B cell (primary cell): ENCODE measurements around the gene FCRL6. TPM values are rescaled to one million over a fixed set of nuclear protein-coding genes. Genes with fewer than 3 reads are reported as not detected.

ENCODE experiments used
- ATAC-seq: fragments of 200-7000 bp; cut with Tn5 transposase; one replicate; pipeline ENCODE4 v1.10.0; 2021; ENCODE audit warnings: low read depth, mild to moderate bottlenecking, moderate number of reproducible peaks, moderate library complexity
- CTCF ChIA-PET: fragments of 350-600 bp; sonication (Branson Sonifier 250); formaldehyde crosslinking; loops from one replicate; lab custom pipeline; 2021; ENCODE audit warnings: antibody characterized with exemption, inconsistent platforms; lab: Charles Lee
- POLR2A ChIA-PET: fragments of 350-600 bp; sonication (Branson Sonifier 250); formaldehyde crosslinking; loops from one replicate; lab custom pipeline; 2021; ENCODE audit warnings: antibody characterized with exemption; lab: Charles Lee
- DNase-seq: peaks from one replicate; pipeline ENCODE4 v3.0.0; 2013
- H2AFZ ChIP-seq: 2 replicates; pipeline ENCODE4 v1.6.1; 2012; ENCODE audit warnings: mild to moderate bottlenecking, low read depth, low read length; ENCODE audit not compliant: insufficient read depth, poor library complexity, severe bottlenecking
- H3K27ac ChIP-seq, 2 donors: 1 replicate in 1 of 2; 2 replicates in 1 of 2; pipeline ENCODE4 v1.5.1; 2012 to 2013; ENCODE audit warnings: low read length in 2 of 2, mild to moderate bottlenecking in 2 of 2, moderate library complexity in 1 of 2
- H3K27me3 ChIP-seq, 4 experiments: fragments of 200-600 bp in 1 of 4; sonication (generic) in 1 of 4; replicated peaks in 1 of 4; 1 replicate in 2 of 4; 2 replicates in 2 of 4; pipeline versions ENCODE4 v1.6.1 to v1.7.0; 2013 to 2016; ENCODE audit warnings: low read length in 3 of 4, mild to moderate bottlenecking in 2 of 4, mixed read lengths in 1 of 4, moderate library complexity in 1 of 4; ENCODE audit not compliant: insufficient read depth in 4 of 4, control insufficient read depth in 3 of 4; ENCODE audit errors: control extremely low read depth in 1 of 4
- H3K36me3 ChIP-seq, 2 experiments: replicated peaks in 1 of 2; 1 replicate in 1 of 2; 2 replicates in 1 of 2; pipeline versions ENCODE4 v1.6.1 to v1.7.1; 2013; ENCODE audit warnings: low read length in 1 of 2; ENCODE audit not compliant: insufficient read depth in 2 of 2, control insufficient read depth in 1 of 2; ENCODE audit errors: control extremely low read depth in 1 of 2, extremely low read depth in 1 of 2
- H3K4me1 ChIP-seq, 2 donors: fragments of 200-600 bp in 1 of 2; sonication (generic) in 1 of 2; 1 replicate in 1 of 2; 2 replicates in 1 of 2; pipeline versions ENCODE4 v1.5.1 to v1.6.1; 2013 to 2017; ENCODE audit warnings: low read length in 2 of 2; ENCODE audit not compliant: control insufficient read depth in 2 of 2, insufficient read depth in 2 of 2
- H3K4me2 ChIP-seq: replicated peaks from 2 replicates; pipeline ENCODE3; 2012; ENCODE audit warnings: mild to moderate bottlenecking, low read depth, low read length; ENCODE audit not compliant: poor library complexity, severe bottlenecking
- H3K4me3 ChIP-seq, 5 experiments: fragments of 200-600 bp in 1 of 5; sonication (generic) in 1 of 5; 1 replicate in 3 of 5; 2 replicates in 2 of 5; pipeline versions ENCODE4 v1.5.1 to v1.7.0; 2011 to 2016; ENCODE audit warnings: low read length in 4 of 5, mild to moderate bottlenecking in 4 of 5, low read depth in 2 of 5, control low read depth in 1 of 5, moderate library complexity in 1 of 5; ENCODE audit not compliant: insufficient read depth in 1 of 5; ENCODE audit errors: control extremely low read depth in 1 of 5, extremely low read depth in 1 of 5
- H3K79me2 ChIP-seq: fragments of 200-600 bp; sonication (generic); one replicate; pipeline ENCODE4 v1.6.0; 2016; ENCODE audit warnings: low read length; ENCODE audit not compliant: control insufficient read depth, insufficient read depth
- H3K9ac ChIP-seq: fragments of 200-600 bp; sonication (generic); 2 replicates; pipeline ENCODE4 v1.6.1; 2017; ENCODE audit warnings: mild to moderate bottlenecking, low read length, moderate library complexity
- H3K9me3 ChIP-seq, 3 donors: one replicate each; pipeline versions ENCODE4 v1.6.1 to v1.7.1; 2013; ENCODE audit warnings: low read length in 2 of 3; ENCODE audit not compliant: control insufficient read depth in 2 of 3, insufficient read depth in 1 of 3; ENCODE audit errors: control extremely low read depth in 1 of 3
- H4K20me1 ChIP-seq: 2 replicates; pipeline ENCODE4 v1.6.0; 2012; ENCODE audit warnings: mild to moderate bottlenecking, low read length; ENCODE audit not compliant: insufficient read depth, control insufficient read depth, poor library complexity, severe bottlenecking
- H3K27ac Mint-ChIP-seq: one replicate; pipeline ENCODE4 v1.8.0; 2021; ENCODE audit warnings: mixed read lengths
- H3K27me3 Mint-ChIP-seq: one replicate; pipeline ENCODE4 v1.8.0; 2021; ENCODE audit warnings: mixed read lengths
- H3K4me1 Mint-ChIP-seq: one replicate; pipeline ENCODE4 v1.8.0; 2021; ENCODE audit warnings: mixed read lengths
- H3K4me3 Mint-ChIP-seq: one replicate; pipeline ENCODE4 v1.8.0; 2021; ENCODE audit warnings: mixed read lengths
- H3K9me3 Mint-ChIP-seq: one replicate; pipeline ENCODE4 v1.8.0; 2022; ENCODE audit warnings: mixed read lengths; ENCODE audit not compliant: insufficient read depth
- EZH2 ChIP-seq: IDR thresholded peaks from 2 replicates; pipeline ENCODE4 v1.6.1; 2012; ENCODE audit warnings: borderline replicate concordance, low read depth, mild to moderate bottlenecking, moderate library complexity, low read length; ENCODE audit not compliant: insufficient read depth, poor library complexity, severe bottlenecking
- WGBS: methylation state at CpG from one replicate; pipeline ENCODE4 v1.1.5; 2013; ENCODE audit warnings: missing lambda C conversion rate; ENCODE audit not compliant: insufficient coverage; 5-methylcytosine and 5-hydroxymethylcytosine counted together
- intact Hi-C: fragments of 100-400 bp; cut with micrococcal nuclease; formaldehyde crosslinking; loops from one replicate; pipeline ENCODE4 v1.10.0; 2022
- polyA plus RNA-seq: library from polyadenylated mRNA; depleted of rRNA; stranded (reverse); fragments of >200 nt; gene quantifications from 2 replicates; pipeline ENCODE4 v1.2.3, GENCODE V29; 2012
- total RNA-seq, 2 donors: library from RNA; stranded (reverse); fragments of 120-200 nt in 1 of 2; gene quantifications; 1 replicate in 1 of 2; 2 replicates in 1 of 2; pipeline versions ENCODE4 v1.2.3 to v1.2.4, GENCODE V29; 2013 to 2022
- TF ChIP-seq, protein P1 (sequence below): fragments of 200-600 bp; IDR thresholded peaks from one replicate; pipeline ENCODE4 v1.8.0; 2022; ENCODE audit warnings: antibody characterized with exemption, mild to moderate bottlenecking

The FCRL6 gene
- total and polyA plus RNA-seq, 2 donors (not counting 1 experiment from before 2014, with no cell fraction given): 0.81 TPM; not detected in 1

GRCh38 chr1:159830722-159831121 is 28.6 kb downstream of the FCRL6 start:
- TF ChIP-seq EZH2: no peak
- TF ChIP-seq, protein P1, sequence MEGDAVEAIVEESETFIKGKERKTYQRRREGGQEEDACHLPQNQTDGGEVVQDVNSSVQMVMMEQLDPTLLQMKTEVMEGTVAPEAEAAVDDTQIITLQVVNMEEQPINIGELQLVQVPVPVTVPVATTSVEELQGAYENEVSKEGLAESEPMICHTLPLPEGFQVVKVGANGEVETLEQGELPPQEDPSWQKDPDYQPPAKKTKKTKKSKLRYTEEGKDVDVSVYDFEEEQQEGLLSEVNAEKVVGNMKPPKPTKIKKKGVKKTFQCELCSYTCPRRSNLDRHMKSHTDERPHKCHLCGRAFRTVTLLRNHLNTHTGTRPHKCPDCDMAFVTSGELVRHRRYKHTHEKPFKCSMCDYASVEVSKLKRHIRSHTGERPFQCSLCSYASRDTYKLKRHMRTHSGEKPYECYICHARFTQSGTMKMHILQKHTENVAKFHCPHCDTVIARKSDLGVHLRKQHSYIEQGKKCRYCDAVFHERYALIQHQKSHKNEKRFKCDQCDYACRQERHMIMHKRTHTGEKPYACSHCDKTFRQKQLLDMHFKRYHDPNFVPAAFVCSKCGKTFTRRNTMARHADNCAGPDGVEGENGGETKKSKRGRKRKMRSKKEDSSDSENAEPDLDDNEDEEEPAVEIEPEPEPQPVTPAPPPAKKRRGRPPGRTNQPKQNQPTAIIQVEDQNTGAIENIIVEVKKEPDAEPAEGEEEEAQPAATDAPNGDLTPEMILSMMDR: no peak

GRCh38 chr1:159831412-159832141 is 29.4 kb downstream of the FCRL6 start:
- H3K9me3 Mint-ChIP-seq: no peaks in the 10 kb centered on the region
- H3K9me3 ChIP-seq: peaks cover 0 to 6% (median 0%) of the 10 kb centered on the region in 3 donors

More at GRCh38 chr1:159830722-159831121, 28.6 kb downstream of the FCRL6 start:
- WGBS: 94% methylated on average over 8 of the region's 8 CpGs
- ATAC-seq (no peak), DNase-seq (no peak)
- intact Hi-C loops: no loop called here
- H3K4me3 Mint-ChIP-seq: no peak overlapping the region
- Histone ChIP-seq H3K4me1 (peaks cover 6 to 25% of the 10 kb centered on the region in 2 donors), H4K20me1 (no peaks in the 10 kb centered on the region), H3K27me3 (peaks cover 0 to 8% (median 4%) of the 10 kb centered on the region in 4 experiments), H2AFZ (no peak overlapping the region), H3K79me2 (no peaks in the 10 kb centered on the region), H3K9me3 (peaks cover 0 to 6% (median 0%) of the 10 kb centered on the region in 3 donors), H3K4me2 (no peak overlapping the region), H3K36me3 (no peaks in the 10 kb centered on the region), H3K4me3 (no peak overlapping the region), H3K27ac (no peak overlapping the region), H3K9ac (no peak overlapping the region)
- ChIA-PET POLR2A (no interaction called here), CTCF (interaction anchor here (1.6 to 3.6 kb wide), 4 partner anchors 10 to 176 kb away, joined by 5 to 16 read pairs (median 6); no protein-coding TSS in a partner anchor)
- no peaks in the 10 kb centered on the region for H3K27me3 Mint-ChIP-seq
- no peaks in the 10 kb centered on the region for H3K9me3 Mint-ChIP-seq
- H3K4me1 Mint-ChIP-seq: peaks cover 18% of the 10 kb centered on the region
- H3K27ac Mint-ChIP-seq: no peak overlapping the region

More at GRCh38 chr1:159831412-159832141, 29.4 kb downstream of the FCRL6 start:
- Mint-ChIP-seq H3K27ac (no peak overlapping the region), H3K4me3 (no peak overlapping the region), H3K27me3 (no peaks in the 10 kb centered on the region), H3K4me1 (peaks cover 12% of the 10 kb centered on the region)
- no peak for ATAC-seq
- WGBS: 93% methylated on average over 3 of the region's 7 CpGs
- no peak for DNase-seq
- H4K20me1 ChIP-seq: no peaks in the 10 kb centered on the region
- H2AFZ ChIP-seq: no peak overlapping the region
- H3K27me3 ChIP-seq: peaks cover 0 to 8% (median 4%) of the 10 kb centered on the region in 4 experiments
- no peaks in the 10 kb centered on the region for H3K36me3 ChIP-seq
- intact Hi-C loops: no loop called here
- no peak overlapping the region for H3K9ac ChIP-seq
- H3K4me3 ChIP-seq: no peak overlapping the region
- no peaks in the 10 kb centered on the region for H3K79me2 ChIP-seq
- TF ChIP-seq, protein P1: no peak
- TF ChIP-seq EZH2: no peak
- H3K4me2 ChIP-seq: no peak overlapping the region
- peaks cover 3 to 20% of the 10 kb centered on the region in 2 donors for H3K4me1 ChIP-seq
- CTCF ChIA-PET: interaction anchor here (0.7 to 3.6 kb wide), 4 partner anchors 11 to 176 kb away, joined by 3 to 16 read pairs (median 6); no protein-coding TSS in a partner anchor
- H3K27ac ChIP-seq: no peak overlapping the region
- POLR2A ChIA-PET: no interaction called here
